ENCODE results near the gene NR6A1.

NR6A1 gene

DNA sequence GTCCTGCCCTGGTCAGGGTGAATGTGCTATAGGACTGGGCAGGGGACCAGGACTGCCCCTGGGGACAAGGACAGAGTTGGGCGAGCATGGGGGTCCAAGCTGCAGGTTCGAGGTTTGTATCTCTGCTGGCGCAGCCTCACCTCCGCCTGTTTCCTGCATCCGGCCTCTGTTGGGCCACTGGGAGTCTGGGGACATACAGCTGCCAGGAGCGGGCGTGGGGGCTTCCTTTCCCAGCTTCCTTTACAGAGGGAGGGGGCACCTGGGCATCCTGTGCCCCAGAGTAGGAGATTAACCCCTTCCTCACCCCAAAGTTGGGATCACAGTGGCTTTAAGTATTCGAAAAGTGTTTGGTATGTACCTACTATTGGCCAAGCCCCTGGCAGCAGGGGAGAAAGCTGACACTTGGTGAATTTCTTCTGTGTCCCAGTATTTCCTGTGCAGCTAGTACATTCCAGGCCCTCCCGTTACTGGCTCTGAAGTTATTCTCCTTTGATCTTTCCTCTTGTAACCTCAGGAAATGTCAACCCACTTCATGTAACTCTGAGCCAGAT, 24.8 kb upstream of the NR6A1 start:
- DNase-seq: no peak

DNA sequence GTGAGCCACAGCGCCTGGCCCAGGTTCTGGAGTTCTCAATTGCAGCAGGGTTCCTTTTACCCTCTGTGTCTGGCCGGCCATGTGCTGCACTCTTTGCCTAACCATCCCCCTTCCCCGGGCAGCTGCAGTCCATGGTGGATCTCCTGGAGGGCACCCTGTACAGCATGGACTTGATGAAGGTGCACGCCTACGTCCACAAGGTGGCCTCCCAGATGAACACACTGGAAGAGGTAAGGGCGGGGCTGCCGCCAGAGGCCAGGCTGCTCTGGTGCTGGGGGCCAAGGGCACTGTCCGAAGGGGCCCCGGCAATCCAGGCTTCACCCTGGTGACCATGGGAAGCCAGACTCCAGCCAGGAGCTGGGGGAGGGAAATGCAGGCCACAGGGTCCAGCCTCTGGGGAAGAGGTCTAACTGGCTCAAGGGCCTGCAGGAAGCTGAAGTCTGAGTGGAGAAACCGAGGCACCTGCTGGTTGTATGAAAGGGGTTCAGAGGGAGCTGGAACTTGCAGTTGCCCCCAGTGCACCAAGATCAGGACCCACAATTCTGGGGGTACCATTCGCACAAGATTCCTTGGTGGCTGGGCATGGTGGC, 23.9 kb upstream of the NR6A1 start:
- no peak for DNase-seq

DNA sequence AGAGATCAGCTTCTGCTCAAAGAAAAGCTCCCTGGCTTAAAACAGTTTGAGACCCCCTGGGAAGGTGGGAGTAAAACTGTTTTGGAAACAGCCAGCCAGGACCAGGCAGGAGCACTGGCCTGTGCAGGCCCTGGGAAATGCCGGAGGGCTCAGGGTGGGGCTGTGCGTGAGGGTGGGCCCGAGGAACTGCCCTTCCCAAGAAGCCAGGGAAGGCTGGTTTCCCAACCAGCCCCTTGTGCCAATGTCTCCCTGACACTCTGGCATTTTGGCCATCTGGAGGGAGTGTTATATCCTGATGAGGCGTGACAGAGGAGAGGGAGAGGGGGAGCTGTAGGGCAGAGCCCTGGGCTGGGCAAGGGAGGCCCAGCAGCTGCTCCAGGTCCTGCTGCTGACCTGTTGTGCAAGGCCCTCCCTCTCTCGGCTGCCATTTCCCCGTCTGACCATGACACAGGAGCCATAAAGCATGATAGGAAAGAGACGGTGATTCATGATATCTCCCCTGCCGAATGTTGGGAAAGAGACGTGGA, 22.0 kb upstream of the NR6A1 start:
- DNase-seq: no peak

- DNase-seq: no peak
These were observed 21.3 kb upstream of the NR6A1 start for GRCh38 chr9:124792257-124793014.

GRCh38 chr9:124790801-124791505, 19.8 kb upstream of the NR6A1 start:
- no peak for DNase-seq

GRCh38 chr9:124790301-124790700, 19.2 kb upstream of the NR6A1 start:
- DNase-seq: no peak

DNA sequence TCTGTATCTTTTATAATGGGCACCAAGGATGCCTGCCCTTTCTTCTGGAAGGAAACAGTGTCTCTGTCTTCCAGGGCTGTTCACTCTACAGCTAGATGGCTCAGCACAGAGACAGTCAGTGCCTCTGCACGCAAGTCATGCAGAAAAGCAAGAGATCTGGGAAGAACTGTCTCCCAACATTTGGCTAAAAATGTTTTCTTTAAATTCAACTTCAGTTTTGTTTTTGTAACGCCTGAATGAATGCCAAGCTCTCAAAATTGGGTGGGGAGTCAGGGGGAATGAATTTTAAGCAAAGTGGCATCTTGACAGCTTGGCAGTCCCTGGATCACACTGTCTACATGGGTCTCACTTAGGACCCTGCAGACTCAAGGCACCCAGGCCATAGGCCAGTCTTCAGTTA, 18.4 kb upstream of the NR6A1 start:
- DNase-seq: no peak

DNA sequence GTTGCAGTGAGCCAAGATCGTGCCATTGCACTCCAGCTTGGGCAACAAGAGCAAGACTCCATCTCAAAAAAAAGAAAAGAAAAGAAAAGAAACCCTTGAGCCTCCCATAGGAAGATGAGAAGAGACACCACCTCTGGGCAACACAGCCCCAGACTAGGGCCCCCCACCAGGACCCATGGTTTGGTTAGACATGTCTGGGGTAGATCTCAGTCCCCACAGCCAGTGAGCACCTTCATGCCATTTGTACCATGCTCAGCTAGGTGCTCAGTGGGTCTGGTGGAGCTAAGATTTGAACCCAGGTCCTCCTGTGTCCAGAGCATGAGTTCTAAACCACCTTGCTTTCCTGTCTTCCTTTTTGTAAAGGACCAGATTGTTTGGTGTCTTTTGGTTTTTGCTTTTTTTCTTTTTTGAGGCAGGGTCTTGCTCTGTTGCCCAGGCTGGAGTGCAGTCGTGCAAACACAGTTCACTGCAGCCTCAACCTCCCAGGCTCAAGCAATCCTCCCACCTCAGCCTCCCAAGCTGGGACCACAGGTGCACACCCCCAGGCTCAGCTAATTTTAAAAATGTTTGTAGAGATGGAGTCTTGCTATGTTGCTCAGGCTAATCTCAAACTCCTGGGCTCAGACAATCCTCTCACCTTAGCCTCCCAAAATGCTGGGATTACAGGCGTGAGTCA, 17.6 kb upstream of the NR6A1 start:
- DNase-seq: no peak

GRCh38 chr9:124786881-124787573, 15.9 kb upstream of the NR6A1 start:
- DNase-seq: no peak

- no peak for DNase-seq
These were observed 13.4 kb upstream of the NR6A1 start for GRCh38 chr9:124784509-124784908.

DNA sequence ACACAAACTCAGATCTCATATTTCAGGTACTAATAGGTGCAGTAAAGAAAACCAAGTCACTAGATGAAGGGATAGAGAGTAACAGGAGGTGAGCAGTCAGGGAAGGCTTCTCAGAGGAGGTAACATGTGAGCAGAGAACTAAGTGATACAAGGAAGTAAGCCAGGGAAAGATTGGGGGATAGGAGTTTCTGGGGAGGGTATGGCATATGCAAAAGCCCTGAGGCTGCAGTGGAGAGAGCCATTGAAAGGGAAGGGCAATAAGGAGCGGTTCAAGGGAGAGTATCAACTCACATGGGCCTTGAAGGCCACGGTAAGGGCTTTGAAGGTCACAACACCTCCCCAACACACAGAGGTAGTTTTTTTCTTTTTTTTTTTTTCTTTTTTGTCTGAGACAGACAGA, 12.7 kb upstream of the NR6A1 start:
- DNase-seq: no peak

- no peak for DNase-seq
These were observed 11.8 kb upstream of the NR6A1 start for GRCh38 chr9:124782661-124783574.

DNA sequence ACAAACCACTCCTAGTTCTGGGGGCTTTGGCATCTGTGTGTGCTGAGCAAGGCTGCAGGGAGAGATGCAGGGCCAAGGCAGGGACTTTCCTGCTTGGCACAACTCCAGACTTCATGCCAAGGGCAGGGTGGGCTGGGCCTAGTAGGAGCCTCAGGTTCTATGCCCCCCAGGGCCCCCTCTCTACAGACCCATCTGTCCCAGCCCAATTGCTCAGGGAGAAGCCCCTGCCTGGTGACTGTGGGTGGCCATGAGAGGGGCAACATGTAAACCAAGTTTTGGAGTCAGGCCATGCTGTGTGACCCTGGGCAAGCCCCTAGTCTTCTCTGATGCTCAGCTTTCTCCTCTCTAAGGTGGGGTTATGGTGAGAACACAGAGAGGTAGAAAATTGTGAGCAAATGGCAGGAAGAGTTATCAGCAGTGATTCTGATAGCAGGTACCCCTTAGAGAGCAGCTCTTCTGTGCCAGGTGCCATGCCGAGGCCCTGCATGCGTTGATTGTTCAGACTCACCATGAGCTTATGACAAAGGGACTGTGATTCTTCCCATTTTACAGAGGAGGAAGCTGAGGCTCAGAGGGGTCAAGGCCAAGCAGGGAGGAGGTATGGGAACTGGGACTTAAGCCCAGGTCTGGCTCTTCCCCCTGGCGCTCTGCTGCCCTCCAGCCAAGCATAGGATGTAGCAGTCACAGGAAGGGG, 11.0 kb upstream of the NR6A1 start:
- no peak for DNase-seq

DNA sequence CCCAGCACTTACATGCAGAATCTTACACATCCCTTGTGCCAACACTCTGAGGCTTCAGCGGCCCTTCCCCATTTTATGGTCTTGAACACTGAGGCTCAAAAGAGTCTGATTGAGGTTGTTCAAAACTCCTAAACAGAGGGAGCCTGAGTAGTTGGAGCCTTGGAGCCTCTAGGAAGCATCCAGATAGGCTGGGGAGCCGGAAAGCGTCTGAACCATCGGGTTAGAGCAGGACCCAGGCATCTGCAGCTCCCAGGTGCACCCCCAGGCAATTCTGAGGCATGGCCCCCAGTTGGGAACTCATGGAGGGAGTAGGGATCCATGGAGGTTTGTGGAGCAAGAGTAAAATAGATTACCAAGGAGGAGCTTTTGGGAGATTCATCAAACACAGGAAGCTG, 9.6 kb upstream of the NR6A1 start:
- DNase-seq: no peak

DNA sequence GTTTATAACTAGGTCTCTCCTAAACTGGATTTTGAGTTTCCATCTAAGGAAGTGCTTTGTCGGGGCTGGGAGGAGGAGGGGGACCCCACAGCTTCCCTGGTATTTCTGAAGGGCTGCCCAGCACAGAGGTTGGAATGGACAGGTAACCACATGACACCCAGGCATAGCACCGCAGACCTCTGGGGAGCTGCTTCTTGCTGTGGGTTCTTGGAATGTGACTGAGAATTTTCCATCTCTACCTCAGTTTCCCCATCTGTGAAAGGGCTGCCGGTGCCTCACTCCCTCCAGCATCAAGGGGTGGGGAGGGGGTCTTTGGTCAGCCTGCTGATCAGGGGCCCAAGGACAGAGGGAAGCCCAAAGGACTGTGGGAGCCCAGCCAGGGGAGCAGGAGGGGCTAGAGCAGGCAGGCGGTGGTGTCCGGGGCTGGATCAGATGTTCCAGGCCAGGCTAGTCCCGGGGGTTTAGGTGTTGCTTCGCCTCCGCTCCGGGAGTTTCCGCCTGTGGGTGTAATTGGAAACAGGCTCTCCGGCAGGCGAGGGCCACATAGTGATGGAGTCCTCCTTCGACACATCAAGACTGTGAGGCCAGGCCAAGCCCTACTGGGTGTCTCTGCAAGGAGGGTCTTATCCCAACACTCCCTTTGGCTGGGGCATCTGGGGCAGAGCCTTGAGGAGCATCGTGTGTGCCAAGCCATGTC, 9.1 kb upstream of the NR6A1 start:
- DNase-seq: no peak

DNA sequence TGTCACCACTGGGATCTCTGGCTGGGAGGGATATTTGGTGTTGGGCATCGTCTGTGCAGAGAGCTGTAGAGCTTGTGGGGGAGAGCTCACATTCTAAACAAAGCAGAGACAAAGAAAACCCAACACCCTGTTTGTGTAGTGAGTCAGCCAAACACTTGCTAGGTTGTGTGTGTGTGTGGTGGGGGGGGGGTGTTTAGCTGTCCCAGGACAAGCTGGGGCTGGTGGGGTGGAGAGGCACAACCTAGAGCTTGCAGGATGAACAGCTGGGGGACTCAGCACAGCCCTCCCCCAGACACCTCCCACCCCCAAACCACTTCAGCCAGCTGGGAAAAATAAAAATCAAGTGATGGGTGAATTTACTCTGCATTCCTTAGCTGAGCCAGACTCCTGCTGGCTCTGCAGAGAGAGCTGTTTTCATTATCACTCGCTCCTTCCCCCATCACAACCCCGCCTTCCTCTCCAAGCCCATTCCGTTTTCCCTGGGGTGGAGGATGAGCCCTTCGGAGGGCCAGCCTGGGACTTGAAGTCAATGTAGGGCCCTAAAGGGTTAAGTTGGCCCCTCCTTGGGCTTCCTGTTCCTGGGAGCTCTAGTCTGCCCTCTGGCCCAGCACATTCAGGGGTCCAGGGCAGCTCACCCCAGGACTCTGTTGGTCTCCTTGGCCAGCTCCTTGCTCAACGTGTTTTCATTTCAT, 8.4 kb upstream of the NR6A1 start:
- no peak for DNase-seq

DNA sequence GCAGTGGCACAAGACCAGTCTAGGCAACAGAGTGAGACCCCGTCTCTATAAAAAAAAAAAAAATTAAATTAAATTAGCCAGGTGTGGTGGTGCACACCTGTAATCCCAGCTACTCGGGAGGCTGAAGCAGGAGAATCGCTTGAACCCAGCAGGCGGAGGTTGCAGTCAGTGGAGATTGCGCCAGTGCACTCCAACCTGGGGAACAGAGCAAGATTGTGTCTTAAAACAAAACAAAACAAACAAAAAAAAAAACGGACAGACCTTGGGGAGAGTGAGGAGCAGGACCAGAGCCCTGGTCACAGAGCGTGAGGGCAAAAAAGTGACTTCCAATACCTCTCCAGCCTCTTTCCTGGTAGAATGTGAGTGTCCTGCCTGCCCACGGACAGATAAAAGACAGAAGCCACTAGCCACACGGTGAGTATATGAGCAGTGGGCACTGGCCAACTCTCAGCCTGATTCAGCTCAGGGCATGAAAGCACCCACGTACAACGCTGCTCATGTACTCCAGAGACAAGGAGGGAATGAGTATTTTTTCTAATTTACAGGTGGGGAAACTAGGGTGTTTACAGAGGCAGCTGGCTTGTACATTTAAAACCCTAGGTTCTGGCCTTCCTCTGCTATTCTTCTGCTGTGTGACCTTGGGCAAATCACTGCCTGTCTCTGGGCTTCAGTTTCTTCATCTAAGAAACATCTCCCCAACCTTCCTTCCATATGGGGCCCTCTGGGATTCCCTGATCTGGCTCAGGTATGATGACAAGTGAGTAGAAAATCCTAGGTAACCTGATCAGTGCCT, 7.7 kb upstream of the NR6A1 start:
- no peak for DNase-seq

DNA sequence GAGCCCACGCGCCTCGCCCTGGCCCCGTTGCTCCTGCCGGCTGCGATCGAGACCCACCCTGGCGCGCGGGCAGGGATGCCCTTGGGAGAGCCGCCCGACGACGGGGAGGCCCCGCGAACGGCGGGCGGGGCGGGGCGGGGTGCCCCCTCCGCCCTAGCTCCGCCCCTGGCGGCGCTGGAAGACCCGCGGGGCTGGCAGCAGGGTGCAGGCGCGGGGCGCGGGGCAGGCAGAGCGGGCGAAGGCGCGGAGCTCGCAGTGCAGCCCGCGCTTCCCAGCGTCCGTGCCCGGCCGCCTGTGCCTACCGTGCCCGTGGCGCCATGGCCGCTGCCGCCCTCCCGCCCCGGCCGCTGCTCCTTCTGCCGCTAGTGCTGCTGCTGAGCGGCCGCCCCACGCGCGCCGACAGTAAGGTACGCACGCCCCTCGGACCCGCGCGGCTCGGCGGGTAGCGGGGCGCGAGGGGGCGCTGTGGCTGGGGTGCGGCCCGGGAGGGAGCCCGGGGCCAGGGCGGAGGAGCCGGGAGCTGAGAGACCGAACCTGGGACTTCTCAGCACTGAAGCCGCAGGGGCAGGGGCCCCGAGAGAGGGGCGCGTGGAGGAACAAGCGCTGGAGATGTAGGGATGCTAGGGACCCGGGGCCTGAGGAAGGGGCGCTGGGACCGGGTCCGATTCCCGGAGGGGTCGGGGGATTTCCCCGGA, 6.0 kb upstream of the NR6A1 start, which contains the start of gene OLFML2A:
OLFML2A (plus strand) TSS at position 180 of the 695 bp plus-strand sequence; CDS start at position 318, 138 bp downstream.
- DNase-seq: no peak

Measured in NCI-H2107 (cell line).